ENCODE measurements around the gene THRB.

Gene THRB

GRCh38 chr3:24211381-24211780 lies 283.3 kb downstream of the THRB start:
- DNase-seq = no peak

GRCh38 chr3:24202071-24202470 lies 292.6 kb downstream of the THRB start:
- DNase-seq = no peak

- DNase-seq = no peak
Observed at GRCh38 chr3:24201301-24201700, 293.3 kb downstream of the THRB start.

GRCh38 chr3:24199775-24200247 lies 294.8 kb downstream of the THRB start:
- DNase-seq = no peak

GRCh38 chr3:24199300-24199699 lies 295.4 kb downstream of the THRB start:
- no peak for DNase-seq

- DNase-seq = no peak
Observed at GRCh38 chr3:24198728-24199127, 295.9 kb downstream of the THRB start.

- DNase-seq = no peak
Observed at GRCh38 chr3:24197809-24198208, 296.8 kb downstream of the THRB start.

- no peak for DNase-seq
Observed at GRCh38 chr3:24196526-24196925, 298.1 kb downstream of the THRB start.

GRCh38 chr3:24195504-24196230 lies 299.0 kb downstream of the THRB start:
- DNase-seq = no peak

GRCh38 chr3:24192469-24193056 lies 302.1 kb downstream of the THRB start:
- DNase-seq = no peak

- DNase-seq = no peak
Observed at GRCh38 chr3:24191801-24192403, 302.7 kb downstream of the THRB start.

GRCh38 chr3:24190256-24190655 lies 304.4 kb downstream of the THRB start:
- DNase-seq = no peak

GRCh38 chr3:24185738-24186384 lies 308.8 kb downstream of the THRB start:
- DNase-seq = peak; percentile 33

- no peak for DNase-seq
Observed at GRCh38 chr3:24184528-24185176, 310.0 kb downstream of the THRB start.

GRCh38 chr3:24182756-24183155 lies 311.9 kb downstream of the THRB start:
- no peak for DNase-seq

GRCh38 chr3:24181256-24181655 lies 313.4 kb downstream of the THRB start:
- DNase-seq = no peak

- DNase-seq = no peak
Observed at GRCh38 chr3:24180616-24181015, 314.0 kb downstream of the THRB start.

GRCh38 chr3:24177201-24177600 lies 317.4 kb downstream of the THRB start:
- DNase-seq = no peak

GRCh38 chr3:24174614-24175013 lies 320.0 kb downstream of the THRB start:
- no peak for DNase-seq

GRCh38 chr3:24168977-24169376 lies 325.7 kb downstream of the THRB start:
- no peak for DNase-seq

- DNase-seq = no peak
Observed at GRCh38 chr3:24167429-24167828, 327.2 kb downstream of the THRB start.

- no peak for DNase-seq
Observed at GRCh38 chr3:24166515-24166914, 328.1 kb downstream of the THRB start.

- no peak for DNase-seq
Observed at GRCh38 chr3:24165603-24165982, 329.1 kb downstream of the THRB start.
